ENCODE measurements around the gene NLN.
"Not testable (repeated sequence)": the region's sequence is repeated elsewhere in the genome, so short reads cannot be mapped to it uniquely, and the experiment has no call there.

Gene NLN

DNA sequence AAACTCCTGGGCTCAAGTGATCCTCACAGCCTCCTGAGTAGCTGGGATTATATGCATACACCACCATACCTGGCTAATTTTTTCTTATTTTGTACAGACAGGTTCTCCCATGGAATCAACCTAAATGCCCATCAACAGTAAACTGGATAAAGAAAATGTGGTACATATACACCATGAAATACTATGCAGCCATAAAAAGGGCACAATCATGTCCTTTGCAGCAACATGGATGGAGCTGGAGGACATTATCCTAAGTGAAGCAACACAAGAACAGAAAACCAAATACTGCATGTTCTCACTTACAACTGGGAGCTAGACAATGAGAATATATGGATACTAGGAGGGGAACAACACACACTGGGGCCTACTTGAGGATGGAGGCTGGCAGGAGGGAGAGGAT lies 117.2 kb downstream of the NLN start:
- H3K36me3 ChIP-seq (ENCODE audit: insufficient read depth, low read length); H3K9ac ChIP-seq (ENCODE audit: low read length); H3K27me3 ChIP-seq (ENCODE audit: control insufficient read depth in 1 of 2, insufficient read depth in 2 of 2, low read length in 2 of 2); H3K9me3 ChIP-seq (ENCODE audit: low read length); H3K4me1 ChIP-seq (ENCODE audit: insufficient read depth, low read length); H3K27ac ChIP-seq (ENCODE audit: low read depth, low read length); H3K4me3 ChIP-seq (ENCODE audit: low read depth in 1 of 2, low read length in 2 of 2): not testable (repeated sequence)

DNA sequence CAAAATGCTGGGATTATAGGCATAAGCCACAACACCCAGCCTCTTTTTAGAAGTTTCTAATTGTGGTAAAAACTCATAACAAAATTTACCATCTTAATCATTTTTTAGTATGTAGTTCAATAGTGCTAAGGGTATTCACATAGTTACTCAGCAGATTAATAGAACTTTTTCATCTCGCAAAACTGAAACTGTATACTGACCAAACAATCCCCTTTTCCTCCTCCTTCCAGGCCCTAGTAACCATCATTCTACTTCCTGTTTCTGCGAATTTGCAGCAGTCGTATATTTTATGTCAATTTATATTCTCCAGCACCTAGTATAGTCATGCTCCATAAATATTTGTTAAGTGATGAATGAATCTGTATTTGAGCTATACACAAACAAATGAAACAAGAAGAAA lies 118.1 kb downstream of the NLN start:
- Histone ChIP-seq H3K27ac (ENCODE audit: low read depth, low read length) (no peak overlapping the region), H3K4me1 (ENCODE audit: insufficient read depth, low read length) (no peaks in the 10 kb centered on the region), H3K9ac (ENCODE audit: low read length) (no peak overlapping the region), H3K27me3 (ENCODE audit: control insufficient read depth in 1 of 2, insufficient read depth in 2 of 2, low read length in 2 of 2) (no peaks in the 10 kb centered on the region), H3K4me3 (ENCODE audit: low read depth in 1 of 2, low read length in 2 of 2) (no peak overlapping the region), H3K9me3 (ENCODE audit: low read length) (no peaks in the 10 kb centered on the region), H3K36me3 (ENCODE audit: insufficient read depth, low read length) (no peaks in the 10 kb centered on the region)

DNA sequence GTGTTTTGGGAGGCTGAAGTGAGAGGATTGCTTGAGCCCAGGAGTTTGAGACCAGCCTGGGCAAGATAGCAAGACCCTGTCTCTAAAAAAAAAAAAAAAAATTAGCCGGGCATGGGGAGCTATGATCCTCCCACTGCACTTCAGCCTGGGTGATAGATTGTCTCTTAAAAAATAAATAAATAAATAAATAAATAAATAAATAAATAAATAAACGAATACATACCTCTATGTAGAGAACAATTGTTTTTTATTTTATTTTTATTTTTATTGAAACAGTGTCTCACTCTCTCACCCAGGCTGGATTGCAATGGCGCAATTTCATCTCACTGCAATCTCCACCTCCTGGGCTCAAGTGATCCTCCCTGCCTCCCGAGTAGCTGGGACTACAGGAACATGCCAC lies 122.8 kb downstream of the NLN start:
- H3K27ac ChIP-seq (ENCODE audit: low read depth, low read length); H3K9ac ChIP-seq (ENCODE audit: low read length); H3K36me3 ChIP-seq (ENCODE audit: insufficient read depth, low read length); H3K27me3 ChIP-seq (ENCODE audit: control insufficient read depth in 1 of 2, insufficient read depth in 2 of 2, low read length in 2 of 2); H3K4me3 ChIP-seq (ENCODE audit: low read depth in 1 of 2, low read length in 2 of 2); H3K4me1 ChIP-seq (ENCODE audit: insufficient read depth, low read length); H3K9me3 ChIP-seq (ENCODE audit: low read length): not testable (repeated sequence)

DNA sequence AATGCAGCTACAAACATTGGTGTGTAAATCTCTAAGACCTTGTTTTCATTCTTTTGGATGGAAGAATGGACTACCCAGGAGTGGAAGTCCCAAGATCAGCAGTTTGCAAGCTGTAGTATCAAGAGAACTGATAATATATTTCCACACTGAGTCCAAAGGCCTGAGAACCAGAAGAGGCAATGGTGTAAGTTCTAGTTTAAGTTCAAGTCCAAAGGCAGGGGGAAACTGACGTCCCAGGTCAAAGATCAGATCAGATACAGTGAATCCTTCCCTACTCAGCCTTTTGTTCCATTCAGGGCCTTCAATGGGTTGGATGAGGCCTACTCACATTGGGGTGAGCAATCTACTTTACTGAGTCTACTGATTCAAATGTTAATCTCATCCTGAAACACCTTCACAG lies 124.1 kb downstream of the NLN start:
- Histone ChIP-seq H3K4me1 (ENCODE audit: insufficient read depth, low read length) (no peaks in the 10 kb centered on the region), H3K9ac (ENCODE audit: low read length) (no peak overlapping the region), H3K9me3 (ENCODE audit: low read length) (no peaks in the 10 kb centered on the region), H3K36me3 (ENCODE audit: insufficient read depth, low read length) (no peaks in the 10 kb centered on the region), H3K27me3 (ENCODE audit: control insufficient read depth in 1 of 2, insufficient read depth in 2 of 2, low read length in 2 of 2) (no peaks in the 10 kb centered on the region), H3K4me3 (ENCODE audit: low read depth in 1 of 2, low read length in 2 of 2) (no peak overlapping the region), H3K27ac (ENCODE audit: low read depth, low read length) (no peak overlapping the region)

DNA sequence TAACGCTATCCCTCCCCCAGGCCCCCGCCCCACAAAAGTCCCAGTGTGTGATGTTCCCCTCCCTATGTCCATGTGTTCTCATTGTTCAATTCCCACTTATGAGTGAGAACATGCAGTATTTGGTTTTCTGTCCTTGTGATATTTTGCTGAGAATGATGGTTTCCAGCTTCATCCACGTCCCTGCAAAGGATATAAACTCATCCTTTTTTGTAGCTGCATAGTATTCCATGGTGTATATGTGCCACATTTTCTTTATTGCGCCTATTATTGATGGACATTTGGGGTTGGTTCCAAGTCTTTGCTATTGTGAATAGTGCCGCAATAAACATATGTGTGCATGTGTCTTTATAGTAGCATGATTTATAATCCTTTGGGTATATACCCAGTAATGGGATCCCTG lies 125.0 kb downstream of the NLN start:
- H3K4me1 ChIP-seq (ENCODE audit: insufficient read depth, low read length); H3K4me3 ChIP-seq (ENCODE audit: low read depth in 1 of 2, low read length in 2 of 2); H3K27me3 ChIP-seq (ENCODE audit: control insufficient read depth in 1 of 2, insufficient read depth in 2 of 2, low read length in 2 of 2); H3K9ac ChIP-seq (ENCODE audit: low read length); H3K27ac ChIP-seq (ENCODE audit: low read depth, low read length); H3K9me3 ChIP-seq (ENCODE audit: low read length); H3K36me3 ChIP-seq (ENCODE audit: insufficient read depth, low read length): not testable (repeated sequence)

DNA sequence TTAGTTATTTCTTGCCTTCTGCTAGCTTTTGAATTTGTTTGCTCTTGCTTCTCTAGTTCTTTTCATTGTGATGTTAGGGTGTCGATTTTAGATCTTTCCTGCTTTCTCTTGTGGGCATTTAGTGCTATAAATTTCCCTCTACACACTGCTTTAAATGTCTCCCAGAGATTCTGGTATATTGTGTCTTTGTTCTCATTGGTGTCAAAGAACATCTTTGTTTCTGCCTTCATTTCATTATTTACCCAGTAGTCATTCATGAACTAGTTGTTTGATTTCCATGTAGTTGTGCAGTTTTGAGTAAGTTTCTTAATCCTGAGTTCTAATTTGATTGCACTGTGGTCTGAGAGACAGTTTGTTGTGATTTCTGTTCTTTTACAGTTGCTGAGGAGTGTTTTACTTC lies 127.9 kb downstream of the NLN start:
- H3K4me1 ChIP-seq (ENCODE audit: insufficient read depth, low read length); H3K4me3 ChIP-seq (ENCODE audit: low read depth in 1 of 2, low read length in 2 of 2); H3K27me3 ChIP-seq (ENCODE audit: control insufficient read depth in 1 of 2, insufficient read depth in 2 of 2, low read length in 2 of 2); H3K27ac ChIP-seq (ENCODE audit: low read depth, low read length); H3K9me3 ChIP-seq (ENCODE audit: low read length); H3K9ac ChIP-seq (ENCODE audit: low read length); H3K36me3 ChIP-seq (ENCODE audit: insufficient read depth, low read length): not testable (repeated sequence)

DNA sequence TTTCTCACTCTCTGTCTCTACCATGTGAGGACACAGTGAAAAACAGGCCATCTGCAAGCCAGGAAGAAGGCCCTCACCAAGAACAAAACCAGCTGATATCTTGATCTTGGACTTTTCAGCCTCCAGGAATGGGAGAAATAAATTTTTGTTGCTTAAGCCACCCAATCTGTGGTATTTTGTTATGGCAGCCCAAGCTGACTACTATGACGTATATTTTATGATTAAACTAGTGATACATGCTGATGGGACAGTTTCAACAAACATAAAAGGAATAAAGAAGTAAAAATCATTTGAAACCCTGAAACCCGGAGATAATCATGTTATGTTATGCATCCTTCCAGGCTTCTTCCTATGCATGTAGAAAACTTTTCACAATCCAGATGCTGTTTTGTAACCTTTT lies 132.9 kb downstream of the NLN start:
- Histone ChIP-seq H3K9ac (ENCODE audit: low read length) (no peak overlapping the region), H3K27ac (ENCODE audit: low read depth, low read length) (no peak overlapping the region), H3K4me1 (ENCODE audit: insufficient read depth, low read length) (no peaks in the 10 kb centered on the region), H3K27me3 (ENCODE audit: control insufficient read depth in 1 of 2, insufficient read depth in 2 of 2, low read length in 2 of 2) (no peaks in the 10 kb centered on the region), H3K4me3 (ENCODE audit: low read depth in 1 of 2, low read length in 2 of 2) (no peak overlapping the region), H3K36me3 (ENCODE audit: insufficient read depth, low read length) (no peaks in the 10 kb centered on the region), H3K9me3 (ENCODE audit: low read length) (no peaks in the 10 kb centered on the region)

DNA sequence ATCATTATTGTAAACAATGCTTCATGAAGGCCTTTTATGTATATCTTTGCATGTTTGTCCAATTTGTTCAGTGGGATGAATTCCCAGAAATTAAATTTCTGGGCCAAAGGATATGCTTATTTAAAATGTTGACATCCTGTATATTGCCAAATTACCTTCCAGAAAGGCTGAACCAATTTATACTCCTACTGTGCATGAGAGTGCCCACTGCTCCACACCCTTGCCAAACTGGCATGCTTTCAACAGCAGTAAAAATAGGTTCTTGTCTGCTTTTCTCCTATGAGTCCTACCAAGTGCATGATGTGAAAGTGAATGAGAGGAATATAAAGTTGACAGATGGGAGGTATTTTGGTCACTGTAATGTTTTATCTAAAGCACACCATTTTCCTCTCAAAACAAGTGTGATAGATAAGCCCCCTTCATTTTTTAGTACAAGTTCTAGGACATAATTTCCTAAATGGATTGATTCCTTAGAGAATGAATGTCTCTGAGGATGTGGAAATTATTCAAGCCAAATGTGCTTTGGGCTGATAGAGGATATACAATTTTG lies 133.8 kb downstream of the NLN start:
- no peak overlapping the region for H3K4me3 ChIP-seq (ENCODE audit: low read depth in 1 of 2, low read length in 2 of 2)
- no peak overlapping the region for H3K27ac ChIP-seq (ENCODE audit: low read depth, low read length)
- no peaks in the 10 kb centered on the region for H3K36me3 ChIP-seq (ENCODE audit: insufficient read depth, low read length)
- no peaks in the 10 kb centered on the region for H3K27me3 ChIP-seq (ENCODE audit: control insufficient read depth in 1 of 2, insufficient read depth in 2 of 2, low read length in 2 of 2)
- no peak overlapping the region for H3K9ac ChIP-seq (ENCODE audit: low read length)
- no peaks in the 10 kb centered on the region for H3K9me3 ChIP-seq (ENCODE audit: low read length)
- H3K4me1 ChIP-seq (ENCODE audit: insufficient read depth, low read length): no peaks in the 10 kb centered on the region

DNA sequence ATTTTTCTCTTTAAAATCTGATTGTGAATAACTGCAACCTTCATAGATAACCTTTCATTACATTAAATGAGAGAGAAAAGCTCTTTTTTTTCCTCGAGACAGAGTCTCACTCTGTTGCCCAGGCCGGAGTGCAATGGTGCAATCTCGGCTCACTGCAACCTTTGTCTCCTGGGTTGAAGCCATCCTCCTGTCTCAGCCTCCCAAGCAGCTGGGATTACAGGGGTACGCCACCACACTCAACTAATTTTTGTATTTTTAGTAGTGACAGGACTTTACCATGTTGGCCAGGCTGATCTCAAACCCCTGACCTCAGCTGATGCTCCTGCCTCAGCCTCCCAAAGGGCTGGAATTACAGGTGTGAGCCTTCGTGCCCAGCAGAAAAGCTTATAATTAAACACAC lies 134.5 kb downstream of the NLN start:
- Histone ChIP-seq H3K4me3 (ENCODE audit: low read depth in 1 of 2, low read length in 2 of 2) (no peak overlapping the region), H3K9ac (ENCODE audit: low read length) (no peak overlapping the region), H3K9me3 (ENCODE audit: low read length) (no peaks in the 10 kb centered on the region), H3K36me3 (ENCODE audit: insufficient read depth, low read length) (no peaks in the 10 kb centered on the region), H3K27ac (ENCODE audit: low read depth, low read length) (no peak overlapping the region), H3K4me1 (ENCODE audit: insufficient read depth, low read length) (no peaks in the 10 kb centered on the region), H3K27me3 (ENCODE audit: control insufficient read depth in 1 of 2, insufficient read depth in 2 of 2, low read length in 2 of 2) (no peaks in the 10 kb centered on the region)

DNA sequence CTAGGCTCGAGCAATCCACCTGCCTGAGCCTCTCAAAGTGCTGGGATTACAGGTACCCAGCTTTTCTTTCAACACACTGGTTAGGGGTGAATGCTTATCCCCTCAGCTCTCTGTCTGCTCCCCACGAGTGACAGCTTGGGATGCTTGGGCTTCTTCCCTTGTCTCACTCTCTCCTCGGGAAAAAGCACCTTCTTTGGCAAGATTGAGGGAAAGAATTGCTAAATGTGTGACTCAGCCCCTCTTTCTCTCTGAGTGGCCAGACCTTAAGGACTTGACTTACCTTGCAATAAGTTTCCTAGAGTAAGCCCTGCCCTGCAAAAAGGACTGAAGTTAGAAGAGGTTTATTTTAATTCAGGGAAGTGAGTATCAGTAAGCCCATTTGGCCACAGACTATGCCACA lies 136.3 kb downstream of the NLN start:
- no peak overlapping the region for H3K9ac ChIP-seq (ENCODE audit: low read length)
- no peak overlapping the region for H3K4me3 ChIP-seq (ENCODE audit: low read depth in 1 of 2, low read length in 2 of 2)
- no peaks in the 10 kb centered on the region for H3K9me3 ChIP-seq (ENCODE audit: low read length)
- H3K4me1 ChIP-seq (ENCODE audit: insufficient read depth, low read length): no peaks in the 10 kb centered on the region
- H3K27ac ChIP-seq (ENCODE audit: low read depth, low read length): no peak overlapping the region
- no peaks in the 10 kb centered on the region for H3K27me3 ChIP-seq (ENCODE audit: control insufficient read depth in 1 of 2, insufficient read depth in 2 of 2, low read length in 2 of 2)
- no peaks in the 10 kb centered on the region for H3K36me3 ChIP-seq (ENCODE audit: insufficient read depth, low read length)

DNA sequence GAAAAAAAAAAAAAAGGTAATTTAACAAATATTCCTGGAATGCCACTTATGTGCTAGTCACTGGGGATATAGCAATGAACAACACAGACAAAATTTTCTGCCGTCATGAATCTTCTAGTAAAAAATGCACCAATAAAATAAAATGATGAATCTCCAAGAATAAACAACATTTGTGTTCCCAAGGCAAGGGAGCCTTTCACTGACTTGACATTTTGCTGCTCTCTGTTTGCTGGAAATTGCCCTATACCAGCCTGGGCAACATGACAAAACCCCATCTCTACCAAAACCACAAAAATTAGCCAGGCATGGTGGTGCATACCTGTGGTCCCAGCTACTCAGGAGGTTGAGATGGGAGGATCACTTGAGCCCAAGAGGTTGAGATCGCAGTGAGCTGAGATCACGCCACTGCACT lies 139.8 kb downstream of the NLN start:
- H3K36me3 ChIP-seq (ENCODE audit: insufficient read depth, low read length): no peaks in the 10 kb centered on the region
- H3K27ac ChIP-seq (ENCODE audit: low read depth, low read length): no peak overlapping the region
- H3K9ac ChIP-seq (ENCODE audit: low read length): no peak overlapping the region
- H3K4me1 ChIP-seq (ENCODE audit: insufficient read depth, low read length): no peaks in the 10 kb centered on the region
- no peaks in the 10 kb centered on the region for H3K9me3 ChIP-seq (ENCODE audit: low read length)
- H3K27me3 ChIP-seq (ENCODE audit: control insufficient read depth in 1 of 2, insufficient read depth in 2 of 2, low read length in 2 of 2): no peaks in the 10 kb centered on the region
- H3K4me3 ChIP-seq (ENCODE audit: low read depth in 1 of 2, low read length in 2 of 2): no peak overlapping the region

DNA sequence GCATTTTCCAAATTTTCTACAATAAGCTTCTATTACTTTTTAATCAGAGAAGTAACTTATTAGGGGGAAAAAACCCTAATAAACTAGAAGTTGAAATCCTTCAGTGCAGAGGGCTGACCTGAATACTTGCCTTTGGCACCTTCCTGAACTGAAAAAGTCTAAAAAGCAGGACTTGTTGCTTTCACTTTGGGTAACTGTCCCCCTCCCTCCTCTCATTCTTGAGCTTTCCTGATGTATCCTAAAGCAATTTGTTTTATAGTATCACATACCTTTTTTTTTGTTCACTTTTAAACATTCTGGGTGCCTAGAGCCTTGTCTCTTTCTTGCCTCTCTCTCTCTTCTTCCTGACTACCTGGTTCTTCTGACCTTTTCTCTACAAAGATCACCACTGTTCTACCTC lies 140.4 kb downstream of the NLN start:
- Histone ChIP-seq H3K27me3 (ENCODE audit: control insufficient read depth in 1 of 2, insufficient read depth in 2 of 2, low read length in 2 of 2) (no peaks in the 10 kb centered on the region), H3K4me3 (ENCODE audit: low read depth in 1 of 2, low read length in 2 of 2) (no peak overlapping the region), H3K9ac (ENCODE audit: low read length) (no peak overlapping the region), H3K9me3 (ENCODE audit: low read length) (no peaks in the 10 kb centered on the region), H3K4me1 (ENCODE audit: insufficient read depth, low read length) (no peaks in the 10 kb centered on the region), H3K27ac (ENCODE audit: low read depth, low read length) (no peak overlapping the region), H3K36me3 (ENCODE audit: insufficient read depth, low read length) (no peaks in the 10 kb centered on the region)
